Mucosa of descending colon (tissue), 3 donors: Measurements from ENCODE around the gene ITGB1. TPM values are rescaled to one million over a fixed set of nuclear protein-coding genes. Genes with fewer than 3 reads are reported as not detected.

Experiments used
- ATAC-seq: fragments of 200-7000 bp; cut with Tn5 transposase; one replicate; pipeline ENCODE4 v1.9.1; 2020; ENCODE audit warnings: mild to moderate bottlenecking, moderate library complexity
- DNase-seq, 3 donors: peaks; one replicate each; pipeline ENCODE4 v3.0.0-alpha.2; 2020
- H3K36me3 ChIP-seq: fragments of 200-600 bp; one replicate; pipeline ENCODE4 v1.8.0; 2021; ENCODE audit warnings: low read depth, mild to moderate bottlenecking
- H3K4me1 ChIP-seq: fragments of 200-600 bp; one replicate; pipeline ENCODE4 v1.8.0; 2021; ENCODE audit warnings: low read depth, mild to moderate bottlenecking
- H3K4me3 ChIP-seq: fragments of 200-600 bp; one replicate; pipeline ENCODE4 v1.8.0; 2021; ENCODE audit warnings: mild to moderate bottlenecking
- H3K9me3 ChIP-seq: fragments of 200-600 bp; one replicate; pipeline ENCODE4 v1.8.0; 2021; ENCODE audit warnings: mild to moderate bottlenecking
- CTCF ChIP-seq: fragments of 200-600 bp; IDR thresholded peaks from one replicate; pipeline ENCODE4 v1.8.0; 2022; ENCODE audit warnings: antibody characterized with exemption, mild to moderate bottlenecking
- intact Hi-C, 2 donors: fragments of 100-400 bp; cut with DNase I in 1 of 2; cut with micrococcal nuclease in 1 of 2; formaldehyde crosslinking; loops; one replicate each; pipeline versions ENCODE4 v1.11.0 to v1.11.1; 2022; cut with DNase I, micrococcal nuclease
- total RNA-seq, 3 donors: library from RNA; stranded (reverse); fragmentation: NEBNext Ultra II Directional in 2 of 3; extraction: Animal tissue kit (Norgen Biotek cat#: 25700) in 2 of 3; gene quantifications; one replicate each; pipeline versions ENCODE4 v1.2.1 to v1.2.4, GENCODE V29; 2021 to 2023
- donor health status: DM: no; HTN: no; CAD: no; lungs with moderate emphysema.
- donor health status: DM: no; HTN: no; CAD: no.
- donor health status: DM: no; HTN: yes; CAD: no.

Gene ITGB1
- total RNA-seq, 3 donors from 2014 or later, result 268 to 515 (median 274) TPM

GRCh38 chr10:32963096-32963495 lies 5.1 kb upstream of the ITGB1 start:
- H3K4me3 ChIP-seq, result no peak overlapping the region
- H3K36me3 ChIP-seq, result no peaks in the 10 kb centered on the region
- DNase-seq, result no peak
- no peak for TF ChIP-seq CTCF
- H3K4me1 ChIP-seq, result no peaks in the 10 kb centered on the region
- intact Hi-C loops, result no loop called here
- no peaks in the 10 kb centered on the region for H3K9me3 ChIP-seq
- no peak for ATAC-seq

- H3K36me3 ChIP-seq, result no peaks in the 10 kb centered on the region
- DNase-seq (no peak), ATAC-seq (no peak)
- H3K4me1 ChIP-seq, result no peaks in the 10 kb centered on the region
- TF ChIP-seq CTCF, result no peak
- H3K9me3 ChIP-seq, result no peaks in the 10 kb centered on the region
- intact Hi-C loops, result no loop called here
- H3K4me3 ChIP-seq, result no peak overlapping the region
These were observed 4.5 kb upstream of the ITGB1 start for GRCh38 chr10:32962521-32962920.

- no peaks in the 10 kb centered on the region for H3K4me1 ChIP-seq
- intact Hi-C loops, result no loop called here
- DNase-seq, result no peak
- no peaks in the 10 kb centered on the region for H3K36me3 ChIP-seq
- no peak for ATAC-seq
- no peak for TF ChIP-seq CTCF
- H3K9me3 ChIP-seq, result no peaks in the 10 kb centered on the region
- no peak overlapping the region for H3K4me3 ChIP-seq
These were observed 3.9 kb upstream of the ITGB1 start for GRCh38 chr10:32961895-32962369.

- H3K9me3 ChIP-seq, result no peaks in the 10 kb centered on the region
- no peak overlapping the region for H3K4me3 ChIP-seq
- ATAC-seq (no peak), DNase-seq (no peak)
- H3K36me3 ChIP-seq, result no peaks in the 10 kb centered on the region
- peaks cover 5% of the 10 kb centered on the region for H3K4me1 ChIP-seq
- intact Hi-C loops, result no loop called here
- TF ChIP-seq CTCF, result no peak
These were observed 3.4 kb upstream of the ITGB1 start for GRCh38 chr10:32961343-32961894.

GRCh38 chr10:32960022-32960421 lies 2.0 kb upstream of the ITGB1 start:
- intact Hi-C loops, result no loop called here
- no peak for ATAC-seq
- DNase-seq, result no peak
- Histone ChIP-seq H3K4me3 (no peak overlapping the region), H3K36me3 (no peaks in the 10 kb centered on the region), H3K9me3 (no peaks in the 10 kb centered on the region), H3K4me1 (peaks cover 10% of the 10 kb centered on the region)
- TF ChIP-seq CTCF, result no peak
